T-cell (primary cell): Measurements from ENCODE around the gene SFXN4. TPM values are rescaled to one million over a fixed set of nuclear protein-coding genes. Genes with fewer than 3 reads are reported as not detected.
A peak's percentile ranks its signal among the peaks of the same experiment; 100 is the strongest.

Experiments
- ATAC-seq, 4 experiments: fragments of 200-7000 bp in 3 of 4; fragments of 150-1000 bp in 1 of 4; cut with Tn5 transposase; replicated peaks in 1 of 4; 1 replicate in 3 of 4; 2 replicates in 1 of 4; pipeline ENCODE4 v1.10.0; 2021; ENCODE audit warnings: moderate library complexity in 3 of 4, mild to moderate bottlenecking in 2 of 4, moderate number of reproducible peaks in 1 of 4
- CTCF ChIA-PET, 2 donors: fragments of 300-600 bp; sonication (Branson Sonifier 250); formaldehyde crosslinking; loops; one replicate each; lab custom pipeline; 2022; ENCODE audit warnings: antibody characterized with exemption in 2 of 2; lab: Charles Lee
- POLR2A ChIA-PET, 2 donors: fragments of 300-600 bp; sonication (Branson Sonifier 250); formaldehyde crosslinking; loops; one replicate each; lab custom pipeline; 2022; ENCODE audit warnings: antibody characterized with exemption in 2 of 2; lab: Charles Lee
- DNase-seq, 35 experiments: peaks; one replicate each; pipeline versions ENCODE4 v3.0.0 to v3.0.0-alpha.2; 2013 to 2023
- H3K27ac ChIP-seq: one replicate; pipeline ENCODE4 v1.5.1; 2013; ENCODE audit warnings: low read length
- H3K27me3 ChIP-seq, 2 experiments: replicated peaks in 1 of 2; 1 replicate in 1 of 2; 2 replicates in 1 of 2; pipeline versions ENCODE4 v1.6.1 to v1.7.0; 2013; ENCODE audit warnings: low read length in 1 of 2, mixed read lengths in 1 of 2; ENCODE audit not compliant: control insufficient read depth in 2 of 2, insufficient read depth in 2 of 2; ENCODE audit errors: extremely low read depth in 1 of 2
- H3K36me3 ChIP-seq, 2 donors: 1 replicate in 1 of 2; 2 replicates in 1 of 2; pipeline versions ENCODE4 v1.6.1 to v1.7.0; 2013; ENCODE audit warnings: low read length in 1 of 2; ENCODE audit not compliant: control insufficient read depth in 2 of 2, insufficient read depth in 1 of 2; ENCODE audit errors: extremely low read depth in 1 of 2
- H3K4me1 ChIP-seq, 2 experiments: 1 replicate in 1 of 2; 2 replicates in 1 of 2; pipeline versions ENCODE4 v1.6.1 to v1.7.0; 2013; ENCODE audit warnings: low read length in 2 of 2, mixed read lengths in 1 of 2; ENCODE audit not compliant: insufficient read depth in 2 of 2, control insufficient read depth in 1 of 2; ENCODE audit errors: extremely low read depth in 1 of 2
- H3K4me3 ChIP-seq, 2 donors: 1 replicate in 1 of 2; 2 replicates in 1 of 2; pipeline versions ENCODE4 v1.5.1 to v1.7.0; 2013; ENCODE audit warnings: mild to moderate bottlenecking in 2 of 2, low read length in 1 of 2, moderate library complexity in 1 of 2; ENCODE audit not compliant: control insufficient read depth in 1 of 2; ENCODE audit errors: extremely low read depth in 1 of 2
- H3K9me3 ChIP-seq: 2 replicates; pipeline ENCODE4 v1.7.0; 2013
- H3K27ac Mint-ChIP-seq, 2 donors: one replicate each; pipeline ENCODE4 v1.8.0; 2020 to 2021; ENCODE audit warnings: mild to moderate bottlenecking in 2 of 2, mixed read lengths in 2 of 2
- H3K27me3 Mint-ChIP-seq, 2 donors: one replicate each; pipeline ENCODE4 v1.8.0; 2021 to 2022; ENCODE audit warnings: mixed read lengths in 2 of 2
- H3K36me3 Mint-ChIP-seq: one replicate; pipeline ENCODE4 v1.8.0; 2021; ENCODE audit warnings: mixed read lengths
- H3K4me1 Mint-ChIP-seq, 3 donors: one replicate each; pipeline ENCODE4 v1.8.0; 2020 to 2022; ENCODE audit warnings: mixed read lengths in 3 of 3, mild to moderate bottlenecking in 1 of 3
- H3K4me3 Mint-ChIP-seq, 3 donors: one replicate each; pipeline ENCODE4 v1.8.0; 2020 to 2022; ENCODE audit warnings: mild to moderate bottlenecking in 3 of 3, mixed read lengths in 3 of 3, moderate library complexity in 3 of 3
- H3K9me3 Mint-ChIP-seq, 3 donors: one replicate each; pipeline ENCODE4 v1.8.0; 2020 to 2022; ENCODE audit warnings: mixed read lengths in 3 of 3
- WGBS: methylation state at CpG from one replicate; pipeline ENCODE4 v1.1.5; 2013; ENCODE audit warnings: missing lambda C conversion rate; ENCODE audit not compliant: insufficient coverage; 5-methylcytosine and 5-hydroxymethylcytosine counted together
- total RNA-seq, 35 experiments: library from RNA in 6 of 35; stranded (reverse) in 6 of 35; fragments of 120-200 nt in 1 of 35; gene quantifications; one replicate each; pipeline versions ENCODE4 v1.2.1 to v1.2.4 and lab custom pipeline; 2013 to 2026

Gene SFXN4
- total RNA-seq, 5 donors from 2014 or later (not counting 1 experiment from before 2014, with no cell fraction given), result 10.4 to 19.4 (median 13.9) TPM

GRCh38 chr10:119120875-119121274, 44.6 kb downstream of the SFXN4 start:
- ATAC-seq, result no peak
- no peaks in the 10 kb centered on the region for H3K9me3 Mint-ChIP-seq
- no peak overlapping the region for H3K4me3 Mint-ChIP-seq
- Histone ChIP-seq H3K4me1 (peaks cover 0 to 13% of the 10 kb centered on the region in 2 experiments), H3K27me3 (no peaks in the 10 kb centered on the region), H3K36me3 (peaks cover 0 to 58% of the 10 kb centered on the region in 2 donors), H3K9me3 (no peaks in the 10 kb centered on the region), H3K27ac (peak overlapping the region; percentile 51), H3K4me3 (no peak overlapping the region)
- WGBS, result no CpG with 5 or more reads among the region's 2 CpGs
- H3K4me1 Mint-ChIP-seq, result peaks cover 0 to 4% (median 3%) of the 10 kb centered on the region in 3 donors
- no peak overlapping the region for H3K27ac Mint-ChIP-seq
- H3K36me3 Mint-ChIP-seq, result peaks cover 35% of the 10 kb centered on the region
- no peaks in the 10 kb centered on the region for H3K27me3 Mint-ChIP-seq
- ChIA-PET CTCF (no interaction called here), POLR2A (no interaction called here)
- no peak for DNase-seq

DNA sequence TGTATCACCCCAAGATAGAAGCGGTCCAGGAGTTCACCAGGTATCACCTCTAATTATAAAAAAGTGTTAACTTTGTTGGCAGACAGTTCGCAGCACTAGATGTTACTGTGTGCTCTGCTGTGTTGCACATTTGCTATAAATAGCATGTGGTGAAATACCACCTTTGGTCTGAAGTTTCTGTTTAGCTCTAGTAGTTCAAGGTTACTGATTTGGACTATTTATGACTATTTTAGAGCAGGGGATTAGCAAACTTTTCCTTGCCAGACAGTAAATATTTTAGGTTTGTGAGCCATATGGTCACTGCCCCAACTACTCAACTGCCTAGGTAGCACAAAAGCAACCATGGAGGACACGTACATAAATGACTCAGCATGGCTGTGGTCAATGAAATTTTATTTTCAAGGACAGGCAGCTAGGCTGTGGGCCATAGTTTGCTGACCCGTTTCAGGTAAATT, 45.1 kb downstream of the SFXN4 start:
- WGBS, result 40% methylated on average over 1 of the region's 4 CpGs
- H3K9me3 Mint-ChIP-seq, result no peaks in the 10 kb centered on the region
- Histone ChIP-seq H3K27ac (peak overlapping the region; percentile 51), H3K27me3 (no peaks in the 10 kb centered on the region), H3K36me3 (peaks cover 0 to 55% of the 10 kb centered on the region in 2 donors), H3K4me1 (peaks cover 0 to 13% of the 10 kb centered on the region in 2 experiments), H3K9me3 (no peaks in the 10 kb centered on the region), H3K4me3 (no peak overlapping the region)
- ATAC-seq (peak in 2 of 4 experiments; percentile 37 to 78), DNase-seq (peak in 4 of 35 experiments; percentile 5 to 54 (median 14))
- no peaks in the 10 kb centered on the region for H3K27me3 Mint-ChIP-seq
- no peak overlapping the region for H3K4me3 Mint-ChIP-seq
- H3K4me1 Mint-ChIP-seq, result peaks cover 0 to 4% (median 3%) of the 10 kb centered on the region in 3 donors
- POLR2A ChIA-PET, result no interaction called here
- no peak overlapping the region for H3K27ac Mint-ChIP-seq
- H3K36me3 Mint-ChIP-seq, result peaks cover 33% of the 10 kb centered on the region
- CTCF ChIA-PET, result no interaction called here

GRCh38 chr10:119119400-119119799, 46.1 kb downstream of the SFXN4 start:
- Histone ChIP-seq H3K4me3 (no peak overlapping the region), H3K27me3 (no peaks in the 10 kb centered on the region), H3K9me3 (no peaks in the 10 kb centered on the region), H3K4me1 (peaks cover 0 to 14% of the 10 kb centered on the region in 2 experiments), H3K27ac (no peak overlapping the region), H3K36me3 (peaks cover 0 to 54% of the 10 kb centered on the region in 2 donors)
- peaks cover 37% of the 10 kb centered on the region for H3K36me3 Mint-ChIP-seq
- 100% methylated on average over 1 of the region's 1 CpG for WGBS
- H3K27me3 Mint-ChIP-seq, result no peaks in the 10 kb centered on the region
- no peak for DNase-seq
- POLR2A ChIA-PET, result interaction anchor here in 1 of 2 donors (0.7 kb wide), 1 partner anchor 42 kb away, joined by 6 read pairs; no protein-coding TSS in a partner anchor
- no peaks in the 10 kb centered on the region for H3K9me3 Mint-ChIP-seq
- H3K4me1 Mint-ChIP-seq, result peaks cover 0 to 5% (median 3%) of the 10 kb centered on the region in 3 donors
- ATAC-seq, result no peak
- CTCF ChIA-PET, result interaction anchor here in 1 of 2 donors (0.6 kb wide), 1 partner anchor 42 kb away, joined by 3 read pairs; no protein-coding TSS in a partner anchor
- no peak overlapping the region for H3K27ac Mint-ChIP-seq
- no peak overlapping the region for H3K4me3 Mint-ChIP-seq

DNA sequence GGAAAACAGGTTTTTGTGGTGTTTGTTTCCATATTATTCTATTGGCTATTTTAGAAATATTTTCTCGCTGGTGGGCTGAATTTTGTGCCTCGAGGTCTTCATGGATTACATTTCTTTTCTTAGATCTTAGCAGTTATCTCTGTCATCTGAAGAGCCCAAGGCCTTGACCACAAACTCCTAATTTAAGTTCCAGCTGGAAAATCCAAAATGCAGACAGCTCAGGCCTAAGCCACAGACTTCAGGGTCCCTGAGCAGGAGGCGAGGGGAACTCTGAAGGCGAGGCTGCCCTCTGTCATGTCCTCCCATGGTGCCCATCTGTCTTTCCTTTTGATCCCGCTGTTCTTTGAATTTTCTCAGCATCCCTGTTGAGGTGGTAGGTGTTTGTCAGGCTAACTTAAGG, 47.3 kb downstream of the SFXN4 start:
- WGBS, result 100% methylated on average over 2 of the region's 5 CpGs
- Histone ChIP-seq H3K27me3 (no peaks in the 10 kb centered on the region), H3K27ac (no peak overlapping the region), H3K4me3 (no peak overlapping the region), H3K9me3 (no peaks in the 10 kb centered on the region), H3K4me1 (peaks cover 0 to 19% of the 10 kb centered on the region in 2 experiments), H3K36me3 (peaks cover 0 to 57% of the 10 kb centered on the region in 2 donors)
- Mint-ChIP-seq H3K27me3 (no peaks in the 10 kb centered on the region), H3K9me3 (no peaks in the 10 kb centered on the region), H3K4me1 (peaks cover 0 to 14% (median 6%) of the 10 kb centered on the region in 3 donors), H3K4me3 (no peak overlapping the region), H3K27ac (no peak overlapping the region), H3K36me3 (peaks cover 44% of the 10 kb centered on the region)
- CTCF ChIA-PET, result interaction anchor here (0.6 to 0.7 kb wide), 4 partner anchors 17 to 427 kb away, joined by 3 to 6 read pairs (median 4); no protein-coding TSS in a partner anchor
- POLR2A ChIA-PET, result no interaction called here
- ATAC-seq, result no peak
- no peak for DNase-seq

- Histone ChIP-seq H3K27me3 (no peaks in the 10 kb centered on the region), H3K4me3 (no peak overlapping the region), H3K9me3 (no peaks in the 10 kb centered on the region), H3K27ac (no peak overlapping the region), H3K36me3 (peaks cover 4 to 52% of the 10 kb centered on the region in 2 donors), H3K4me1 (peaks cover 0 to 19% of the 10 kb centered on the region in 2 experiments)
- H3K4me3 Mint-ChIP-seq, result no peak overlapping the region
- H3K27ac Mint-ChIP-seq, result no peak overlapping the region
- DNase-seq (no peak), ATAC-seq (no peak)
- H3K36me3 Mint-ChIP-seq, result peaks cover 36% of the 10 kb centered on the region
- 100% methylated on average over 2 of the region's 6 CpGs for WGBS
- peaks cover 0 to 14% (median 6%) of the 10 kb centered on the region in 3 donors for H3K4me1 Mint-ChIP-seq
- no peaks in the 10 kb centered on the region for H3K9me3 Mint-ChIP-seq
- ChIA-PET CTCF (interaction anchor here in 1 of 2 donors (0.6 to 0.7 kb wide), 2 partner anchors 51 to 121 kb away, joined by 4 to 6 read pairs; no protein-coding TSS in a partner anchor), POLR2A (interaction anchor here (0.5 to 0.8 kb wide), 3 partner anchors 12 to 45 kb away, joined by 3 to 4 read pairs (median 4); no protein-coding TSS in a partner anchor)
- no peaks in the 10 kb centered on the region for H3K27me3 Mint-ChIP-seq
Measured at GRCh38 chr10:119116326-119116951, 49.1 kb downstream of the SFXN4 start.

DNA sequence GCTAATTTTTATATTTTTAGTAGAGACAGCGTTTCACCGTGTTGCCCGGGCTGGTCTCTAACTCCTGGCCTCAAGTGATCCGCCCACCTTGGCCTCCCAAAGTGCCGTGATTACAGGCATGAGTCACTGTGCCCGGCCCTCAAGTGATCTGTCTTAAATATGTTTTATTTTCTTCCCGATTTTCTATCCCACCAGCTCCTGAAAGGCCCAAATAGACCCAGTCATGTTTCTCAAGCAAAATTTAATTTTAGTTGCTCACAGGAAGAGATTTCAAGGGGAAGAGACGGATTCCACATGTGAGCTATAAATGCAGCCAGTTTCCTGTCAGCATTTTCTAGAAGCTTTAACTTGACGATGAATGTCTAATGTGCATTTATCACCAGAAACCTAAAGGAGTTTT, 49.6 kb downstream of the SFXN4 start:
- DNase-seq, result no peak
- Histone ChIP-seq H3K36me3 (peaks cover 4 to 51% of the 10 kb centered on the region in 2 donors), H3K27me3 (no peaks in the 10 kb centered on the region), H3K27ac (no peak overlapping the region), H3K4me1 (peaks cover 0 to 16% of the 10 kb centered on the region in 2 experiments), H3K4me3 (no peak overlapping the region), H3K9me3 (no peaks in the 10 kb centered on the region)
- no peak for ATAC-seq
- Mint-ChIP-seq H3K4me3 (no peak overlapping the region), H3K27me3 (no peaks in the 10 kb centered on the region), H3K4me1 (peaks cover 0 to 14% (median 6%) of the 10 kb centered on the region in 3 donors), H3K9me3 (no peaks in the 10 kb centered on the region), H3K36me3 (peaks cover 36% of the 10 kb centered on the region), H3K27ac (no peak overlapping the region)
- WGBS, result 100% methylated on average over 5 of the region's 9 CpGs
- ChIA-PET POLR2A (interaction anchor here (0.5 to 0.8 kb wide), 3 partner anchors 12 to 46 kb away, joined by 3 to 4 read pairs (median 4); no protein-coding TSS in a partner anchor), CTCF (interaction anchor here in 1 of 2 donors (0.6 to 0.7 kb wide), 2 partner anchors 51 to 121 kb away, joined by 4 to 6 read pairs; no protein-coding TSS in a partner anchor)
